GM18909 (cell line): ENCODE data around the gene LTBP1.

ENCODE experiments used
- ATAC-seq: cut with Tn5 transposase; IDR thresholded peaks from one replicate; pipeline ENCODE4 v1.9.1; 2021; ENCODE audit warnings: mild to moderate bottlenecking; ENCODE audit not compliant: unreplicated experiment, poor library complexity

LTBP1 gene

DNA sequence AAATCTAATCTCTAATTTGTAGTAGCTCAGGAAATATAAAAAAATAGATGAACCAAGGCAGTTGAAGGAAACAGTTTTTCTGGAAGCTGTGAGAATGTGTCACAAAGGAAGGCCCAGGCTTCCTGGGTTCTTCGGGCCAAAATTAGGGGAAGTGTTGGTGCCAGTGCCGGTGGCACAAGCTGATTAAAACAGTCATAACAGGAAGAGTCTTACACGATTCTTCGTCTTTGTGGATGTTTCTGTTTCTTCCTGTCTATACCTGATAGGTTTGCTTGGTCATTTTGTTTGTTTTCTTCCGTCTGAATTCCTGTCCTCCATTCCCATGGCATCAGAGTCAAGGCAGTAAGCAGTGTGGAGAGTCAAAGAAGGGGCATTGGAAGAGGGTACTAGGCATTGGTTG lies 294.3 kb downstream of the LTBP1 start:
- no peak for ATAC-seq

GRCh38 chr2:33241581-33241980 lies 294.8 kb downstream of the LTBP1 start:
- ATAC-seq = no peak

DNA sequence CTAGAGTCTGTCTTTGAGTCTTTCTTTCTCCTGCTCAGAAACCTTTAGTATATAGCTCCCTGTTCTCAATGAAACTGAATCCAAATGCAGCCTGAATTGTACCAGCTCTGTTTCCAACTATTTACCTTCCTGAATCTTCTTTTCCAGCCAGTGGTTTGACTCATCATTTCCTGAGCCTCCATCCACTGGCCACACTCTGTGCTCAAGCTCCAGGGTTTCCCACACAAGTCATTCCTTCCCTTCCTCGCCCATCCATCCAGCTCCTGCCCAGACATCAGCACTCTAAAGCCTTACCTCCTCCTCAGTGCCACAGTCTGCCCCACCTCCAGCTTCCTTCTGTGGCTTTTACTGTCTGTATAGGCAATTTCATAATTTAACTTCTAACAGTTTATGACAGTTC lies 296.1 kb downstream of the LTBP1 start:
- ATAC-seq = no peak

DNA sequence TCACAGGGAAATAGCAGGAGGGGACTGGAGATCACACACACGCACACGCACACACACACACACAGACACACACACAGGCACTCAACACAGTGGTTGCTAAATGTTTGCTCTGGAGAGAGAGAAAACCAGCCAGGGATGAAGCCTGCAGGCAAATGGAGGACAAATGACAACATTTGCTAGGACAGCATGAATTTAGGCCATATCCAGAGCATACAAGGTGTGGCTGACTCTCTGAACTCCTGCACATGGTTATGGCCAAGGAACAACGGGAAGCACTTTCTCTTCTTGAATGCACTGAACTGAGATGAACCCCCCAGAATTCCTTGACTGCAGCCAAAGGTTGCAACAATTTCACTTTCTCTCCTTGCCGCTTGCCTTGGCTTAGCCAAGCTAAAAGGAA lies 299.7 kb downstream of the LTBP1 start:
- ATAC-seq = no peak

DNA sequence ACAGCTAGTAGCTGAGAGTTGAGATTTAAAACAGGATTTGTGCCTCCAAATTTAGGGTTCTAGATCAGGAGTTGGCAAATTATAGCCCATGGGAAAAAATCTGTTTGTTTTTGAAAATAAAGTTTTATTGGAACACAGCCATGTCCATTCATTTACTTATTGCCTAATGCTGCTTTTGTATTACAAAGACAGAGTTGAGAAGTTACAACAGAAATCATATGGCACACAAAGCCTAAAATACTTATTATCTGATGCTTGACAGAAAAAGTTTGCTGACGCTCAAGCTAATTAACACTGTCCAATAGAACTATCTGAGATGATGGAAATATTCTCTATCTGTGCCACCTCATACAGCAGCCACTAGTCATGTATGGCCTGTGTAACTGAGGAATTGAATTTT lies 300.6 kb downstream of the LTBP1 start:
- no peak for ATAC-seq

GRCh38 chr2:33250417-33251029 lies 303.8 kb downstream of the LTBP1 start:
- no peak for ATAC-seq

GRCh38 chr2:33256162-33256755 lies 309.5 kb downstream of the LTBP1 start:
- no peak for ATAC-seq

GRCh38 chr2:33258387-33258786 lies 311.6 kb downstream of the LTBP1 start:
- no peak for ATAC-seq

DNA sequence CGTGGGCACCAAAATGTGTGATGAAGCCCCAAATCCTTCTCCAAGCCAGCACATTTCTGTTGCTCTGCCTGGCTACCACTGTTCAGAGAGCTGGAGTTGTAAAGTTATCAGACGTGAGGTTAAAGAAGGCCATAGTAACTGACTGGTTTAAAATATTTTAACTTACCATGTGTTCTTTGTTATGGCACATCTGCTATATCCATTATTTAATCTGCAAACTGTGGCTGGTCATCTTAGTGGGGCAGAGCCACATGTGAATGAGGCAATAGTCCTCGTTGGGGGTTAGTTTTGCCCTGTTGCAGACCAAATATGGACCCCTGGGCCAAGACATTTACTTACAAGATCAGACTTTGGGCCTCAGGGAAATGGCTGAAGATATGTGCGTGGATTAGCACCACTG lies 315.3 kb downstream of the LTBP1 start:
- no peak for ATAC-seq

- no peak for ATAC-seq
Measured at GRCh38 chr2:33264766-33265165, 318.0 kb downstream of the LTBP1 start.

- no peak for ATAC-seq
Measured at GRCh38 chr2:33265584-33266338, 319.0 kb downstream of the LTBP1 start.

- no peak for ATAC-seq
Measured at GRCh38 chr2:33266467-33266866, 319.7 kb downstream of the LTBP1 start.

DNA sequence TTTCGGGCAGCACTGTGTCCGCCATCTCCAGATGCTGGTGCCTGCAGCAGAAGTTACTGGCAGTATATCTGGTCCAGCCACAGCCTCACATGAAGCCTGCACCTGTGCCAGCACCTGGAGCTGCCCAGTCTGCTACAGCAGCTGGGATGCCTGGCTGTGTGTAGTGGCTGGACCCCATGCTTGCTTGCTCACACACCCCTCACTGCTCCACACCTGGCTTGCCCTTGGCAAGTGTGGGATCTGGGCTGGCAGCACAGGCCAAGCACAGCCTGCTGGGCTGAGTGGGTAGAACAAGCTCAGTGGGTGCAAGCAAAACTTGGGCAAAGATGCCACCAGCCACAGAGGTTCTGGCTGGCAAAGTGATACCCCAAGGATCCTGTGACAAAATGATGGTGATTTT lies 320.3 kb downstream of the LTBP1 start:
- ATAC-seq = no peak

GRCh38 chr2:33267756-33268155 lies 321.0 kb downstream of the LTBP1 start:
- ATAC-seq = no peak

GRCh38 chr2:33268246-33268831 lies 321.6 kb downstream of the LTBP1 start:
- no peak for ATAC-seq

DNA sequence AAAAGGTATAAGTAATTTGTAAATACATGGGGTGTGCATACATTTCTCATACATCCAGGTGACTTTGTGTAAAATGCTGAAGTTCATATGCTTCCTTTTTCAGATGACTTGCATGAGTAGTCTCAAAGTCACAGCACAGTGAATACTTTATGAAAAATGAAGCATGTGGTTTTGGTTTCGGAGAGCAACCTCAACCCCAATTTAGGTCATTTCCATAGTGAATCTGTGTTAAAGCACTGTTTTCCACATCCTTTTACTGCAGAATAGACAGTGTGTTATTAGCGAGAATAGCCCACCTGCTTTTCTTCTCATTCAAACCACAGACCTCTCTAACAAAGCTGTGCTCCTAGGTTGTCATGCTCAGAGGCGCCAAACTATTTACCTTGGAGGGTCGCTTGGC lies 325.2 kb downstream of the LTBP1 start:
- ATAC-seq = peak; percentile 96

GRCh38 chr2:33273479-33273878 lies 326.7 kb downstream of the LTBP1 start:
- no peak for ATAC-seq

DNA sequence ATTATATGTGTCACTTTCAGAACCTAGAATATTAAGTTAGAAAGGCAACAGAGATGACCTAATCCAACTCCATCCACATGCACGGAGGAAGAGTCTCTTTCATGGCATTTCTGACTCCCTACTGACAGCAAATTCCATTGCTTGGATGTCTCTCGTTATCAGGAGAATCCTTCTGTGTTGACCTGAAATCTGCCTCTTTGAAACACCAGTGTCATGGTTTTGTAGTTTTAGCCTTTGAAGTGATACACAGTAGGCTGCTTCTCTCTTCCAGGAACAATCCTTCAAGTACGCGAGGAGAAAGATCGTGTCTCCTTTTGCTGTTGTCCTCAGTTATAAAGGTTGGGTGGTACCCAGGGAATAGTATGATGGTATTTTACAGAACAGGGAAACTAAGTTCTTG lies 327.8 kb downstream of the LTBP1 start:
- no peak for ATAC-seq

DNA sequence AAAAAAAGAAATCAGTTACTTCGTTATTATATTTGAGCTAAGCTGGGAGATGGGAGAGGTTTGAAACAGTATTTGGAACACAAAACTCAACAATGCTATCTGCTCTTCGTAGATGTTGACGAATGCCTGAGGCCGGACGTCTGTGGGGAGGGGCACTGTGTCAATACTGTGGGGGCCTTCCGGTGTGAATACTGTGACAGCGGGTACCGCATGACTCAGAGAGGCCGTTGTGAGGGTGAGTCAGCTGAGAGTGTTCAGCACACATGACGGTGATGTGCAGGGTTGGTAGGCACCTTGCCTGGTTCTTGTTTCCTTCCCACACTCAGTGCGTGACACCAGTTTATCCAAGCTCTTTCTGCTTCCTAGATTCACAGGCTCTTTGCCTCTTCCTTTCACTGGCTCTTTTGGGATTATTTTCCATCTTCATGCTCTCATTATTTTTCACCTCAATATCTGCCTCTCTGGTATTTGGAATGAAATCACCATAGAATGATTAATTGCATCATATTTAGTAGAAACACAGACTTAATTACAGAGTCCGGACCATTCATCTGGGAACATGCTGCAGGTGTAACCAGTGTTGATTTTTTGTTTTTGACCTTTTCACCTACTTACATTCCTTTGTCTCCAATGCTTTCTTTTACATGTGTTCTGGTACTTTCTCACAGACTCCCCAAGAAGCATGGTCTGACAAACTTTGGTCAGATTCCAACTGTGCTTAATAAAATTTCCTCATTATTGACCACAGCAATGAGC lies 329.1 kb downstream of the LTBP1 start:
- ATAC-seq = no peak

DNA sequence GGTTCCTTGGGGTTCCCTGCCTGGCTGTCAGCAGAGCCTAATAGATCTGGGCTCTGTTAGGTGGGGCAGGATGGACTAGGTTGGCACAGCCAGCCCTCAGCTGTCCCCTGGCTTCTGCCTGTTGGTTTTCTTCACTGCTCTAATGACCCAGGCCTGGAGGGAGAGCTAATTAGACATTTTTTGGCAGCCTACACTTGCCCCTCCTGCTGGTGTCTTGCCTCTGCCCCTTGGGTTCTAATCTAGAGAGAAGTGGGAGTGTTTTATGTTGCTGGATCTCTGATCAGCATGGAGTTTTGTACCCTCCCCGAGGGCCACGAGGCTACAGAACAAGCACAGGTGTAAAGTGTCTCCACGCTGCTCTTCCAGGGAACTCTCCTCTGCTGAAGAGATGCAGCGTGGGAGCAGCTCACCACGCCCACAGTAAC lies 330.3 kb downstream of the LTBP1 start:
- no peak for ATAC-seq
